Glomerular visceral epithelial cell (primary cell): ENCODE data around the gene PDE3B.
"Not testable (repeated sequence)": the region's sequence is repeated elsewhere in the genome, so short reads cannot be mapped to it uniquely, and the experiment has no call there.

Experiments used
- DNase-seq: peaks from one replicate; pipeline ENCODE4 v3.0.0-alpha.2; 2016; ENCODE audit errors: extremely low spot score

PDE3B gene

DNA sequence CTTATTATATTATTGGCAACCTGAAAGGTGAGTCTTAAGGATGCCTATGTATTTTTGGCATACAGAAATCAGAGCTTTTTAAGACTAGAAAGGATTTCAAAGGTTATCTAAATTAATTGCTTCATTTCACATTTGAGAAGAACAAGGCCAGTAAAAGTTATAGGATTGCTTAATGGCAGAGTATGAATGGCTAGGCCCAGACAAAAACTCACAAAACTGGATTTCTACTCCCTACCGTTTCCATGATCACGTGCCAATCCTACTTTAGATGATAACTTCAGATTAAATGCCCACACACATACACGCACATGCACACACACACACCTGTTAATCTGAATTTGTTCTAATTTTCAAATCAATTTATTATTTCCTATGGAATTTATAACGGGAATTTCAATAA, 1.8 kb upstream of the PDE3B start:
- no peak for DNase-seq

DNA sequence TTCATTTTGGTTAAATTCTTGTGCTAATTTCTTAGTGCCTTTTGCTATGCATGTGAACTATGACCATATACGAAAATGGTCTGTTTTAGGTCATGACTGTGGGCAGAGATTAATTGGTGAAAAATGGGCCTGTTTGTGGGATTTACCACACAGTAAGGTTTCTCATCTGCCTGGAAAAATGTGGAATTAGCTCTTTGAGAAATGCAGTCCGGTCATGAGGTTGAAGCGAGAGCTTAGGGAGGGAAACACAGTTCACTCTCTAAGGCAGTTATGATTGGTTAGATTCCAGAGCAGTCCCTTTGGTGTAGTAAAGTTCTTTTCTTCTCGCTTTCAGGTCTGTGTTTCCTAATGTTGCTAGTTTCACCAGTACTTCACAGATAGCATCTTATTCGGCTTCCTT, 1.2 kb upstream of the PDE3B start:
- DNase-seq: no peak

DNA sequence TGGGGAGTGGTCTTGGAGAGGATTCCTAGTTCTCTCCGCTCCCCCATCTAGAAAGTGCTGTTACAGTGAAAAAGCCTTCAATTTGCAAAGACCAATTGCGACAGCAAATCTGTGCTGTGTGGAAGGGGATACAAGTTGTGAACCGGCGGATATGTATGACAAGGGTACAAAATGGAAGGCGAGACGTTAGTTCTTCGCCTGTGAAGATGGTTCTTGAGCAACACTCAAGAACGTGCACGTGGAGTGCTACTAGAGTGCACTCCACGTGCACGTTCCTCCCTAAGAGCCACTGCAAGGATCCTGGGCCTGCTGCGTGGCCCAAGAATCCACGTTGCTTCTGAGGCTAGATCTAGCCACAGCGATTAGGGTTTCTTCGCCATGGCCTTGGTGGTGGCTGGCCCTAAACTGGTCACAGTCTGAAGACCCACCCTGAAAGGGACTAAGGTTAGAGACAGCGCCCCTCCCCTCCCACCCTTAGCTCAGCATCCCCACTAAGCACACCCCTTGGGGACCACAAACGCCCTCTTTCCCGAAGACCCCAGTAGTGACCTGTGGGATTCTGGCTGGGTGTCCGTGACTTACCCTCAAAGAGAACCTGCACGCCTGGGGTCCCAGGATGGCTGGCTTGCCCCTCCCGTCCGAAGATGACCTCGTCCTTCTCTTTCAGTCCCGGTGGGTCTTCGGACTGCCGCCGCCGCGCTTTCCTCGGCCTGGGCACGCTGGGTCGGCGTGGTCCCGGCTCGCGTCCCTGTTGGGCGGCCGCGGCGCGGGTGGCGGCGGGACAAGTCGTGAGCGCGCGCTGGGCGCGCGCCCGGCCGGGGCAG, 519 bp upstream of the PDE3B start:
- DNase-seq: no peak

DNA sequence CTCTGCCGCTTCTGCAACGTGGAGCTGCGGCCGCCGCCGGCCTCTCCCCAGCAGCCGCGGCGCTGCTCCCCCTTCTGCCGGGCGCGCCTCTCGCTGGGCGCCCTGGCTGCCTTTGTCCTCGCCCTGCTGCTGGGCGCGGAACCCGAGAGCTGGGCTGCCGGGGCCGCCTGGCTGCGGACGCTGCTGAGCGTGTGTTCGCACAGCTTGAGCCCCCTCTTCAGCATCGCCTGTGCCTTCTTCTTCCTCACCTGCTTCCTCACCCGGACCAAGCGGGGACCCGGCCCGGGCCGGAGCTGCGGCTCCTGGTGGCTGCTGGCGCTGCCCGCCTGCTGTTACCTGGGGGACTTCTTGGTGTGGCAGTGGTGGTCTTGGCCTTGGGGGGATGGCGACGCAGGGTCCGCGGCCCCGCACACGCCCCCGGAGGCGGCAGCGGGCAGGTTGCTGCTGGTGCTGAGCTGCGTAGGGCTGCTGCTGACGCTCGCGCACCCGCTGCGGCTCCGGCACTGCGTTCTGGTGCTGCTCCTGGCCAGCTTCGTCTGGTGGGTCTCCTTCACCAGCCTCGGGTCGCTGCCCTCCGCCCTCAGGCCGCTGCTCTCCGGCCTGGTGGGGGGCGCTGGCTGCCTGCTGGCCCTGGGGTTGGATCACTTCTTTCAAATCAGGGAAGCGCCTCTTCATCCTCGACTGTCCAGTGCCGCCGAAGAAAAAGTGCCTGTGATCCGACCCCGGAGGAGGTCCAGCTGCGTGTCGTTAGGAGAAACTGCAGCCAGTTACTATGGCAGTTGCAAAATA, 816 bp downstream of the PDE3B start:
- peak; percentile 24 for DNase-seq

DNA sequence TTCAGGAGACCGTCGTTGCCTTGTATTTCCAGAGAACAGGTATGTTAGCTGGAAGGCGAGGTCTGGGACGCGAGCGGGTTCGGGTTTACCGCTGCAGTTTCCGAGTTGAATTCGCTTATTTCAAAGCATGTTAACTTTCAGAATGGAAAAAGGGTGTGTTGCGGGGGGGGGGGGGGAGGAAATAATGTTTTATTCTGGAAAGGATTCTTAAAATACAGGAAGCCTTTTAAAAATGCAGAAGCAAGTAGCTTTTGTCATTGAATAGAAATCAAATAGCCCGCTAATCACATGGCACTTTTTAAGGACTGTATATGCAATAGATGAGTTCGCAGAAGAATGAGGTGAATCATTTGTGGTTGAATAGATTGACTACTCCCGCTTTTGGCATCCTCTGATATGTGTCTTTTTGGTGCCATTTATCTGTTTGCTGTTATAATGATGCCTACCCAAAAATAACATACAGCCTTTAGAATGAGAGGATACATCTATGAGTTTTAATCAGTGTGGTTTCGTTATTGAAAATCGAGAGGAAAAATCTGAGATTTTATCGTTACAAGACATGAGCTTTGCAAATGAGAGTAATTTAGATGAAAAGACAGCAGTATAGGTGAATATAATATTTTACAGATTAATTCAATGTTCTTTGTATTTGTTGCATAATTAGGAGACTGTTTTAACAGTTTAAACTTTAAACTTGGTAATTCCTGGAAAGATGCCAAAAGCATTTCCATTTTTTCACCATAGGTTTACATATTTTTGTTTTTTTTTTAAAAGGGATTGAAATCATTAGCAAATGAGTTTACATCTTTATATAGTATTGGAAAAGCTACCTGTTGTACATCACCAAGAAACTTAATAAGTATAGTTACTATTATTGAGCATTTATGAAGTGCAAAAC, 1.7 kb downstream of the PDE3B start:
- no peak for DNase-seq

DNA sequence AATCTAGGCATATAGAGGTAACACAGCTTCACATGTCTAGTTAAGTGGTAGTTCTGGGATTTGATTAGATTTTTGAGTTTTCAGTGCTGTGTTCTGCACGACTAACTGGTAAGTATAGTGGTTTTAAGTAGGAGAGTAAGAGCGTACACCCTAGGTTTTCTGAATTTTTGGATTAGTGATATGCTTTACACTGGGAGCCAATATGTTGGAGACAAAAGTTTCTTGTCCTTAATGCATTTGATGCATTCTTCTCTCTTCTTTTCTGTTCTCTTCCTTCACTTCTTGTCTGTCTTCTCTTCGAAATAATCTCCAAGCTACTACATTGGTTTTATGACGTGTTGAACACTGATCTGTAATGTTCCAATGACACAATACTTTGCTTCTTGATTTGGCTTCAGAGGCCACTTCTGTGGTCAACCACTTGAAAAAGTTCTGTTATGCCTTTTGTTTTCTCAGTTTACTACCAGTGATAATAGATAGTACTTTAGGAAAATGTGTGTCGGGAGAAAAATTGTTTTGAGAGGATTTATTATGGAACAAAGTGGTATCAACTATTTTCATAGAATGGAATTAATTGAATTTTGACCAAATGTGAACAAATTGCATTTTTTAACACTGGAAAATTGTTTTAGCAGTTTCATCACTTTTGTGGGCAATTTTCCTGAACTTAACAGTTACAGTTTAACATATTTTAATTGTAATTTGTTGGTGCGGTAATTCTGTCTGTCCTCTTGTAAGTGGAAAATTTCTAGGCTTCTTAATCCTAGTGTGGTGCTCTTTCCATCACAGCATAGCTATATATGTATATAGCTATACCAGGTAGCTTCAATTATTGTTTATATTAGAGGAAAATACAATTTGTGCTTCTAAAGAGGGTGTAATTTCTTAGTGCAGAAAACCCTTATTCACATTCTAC, 2.6 kb downstream of the PDE3B start:
- no peak for DNase-seq

DNA sequence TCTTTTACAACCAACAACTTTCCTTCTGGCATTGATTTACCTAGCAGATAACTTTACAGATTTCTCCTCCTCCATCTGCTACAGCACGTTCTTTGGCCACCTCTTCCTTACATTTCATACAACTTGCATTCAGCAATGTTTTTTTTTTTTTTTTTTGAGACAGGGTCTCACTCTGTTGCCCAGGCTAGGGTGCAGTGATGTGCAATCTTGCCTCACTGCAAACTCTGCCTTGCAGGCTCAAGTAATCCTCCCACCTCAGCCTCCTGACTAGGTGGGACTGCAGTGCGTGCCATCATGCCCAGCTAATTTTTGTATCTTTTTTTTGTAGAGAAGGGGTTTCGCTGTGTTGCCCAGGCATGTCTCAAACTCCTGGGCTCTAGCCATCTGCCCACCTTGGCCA, 6.5 kb downstream of the PDE3B start:
- DNase-seq: no peak

DNA sequence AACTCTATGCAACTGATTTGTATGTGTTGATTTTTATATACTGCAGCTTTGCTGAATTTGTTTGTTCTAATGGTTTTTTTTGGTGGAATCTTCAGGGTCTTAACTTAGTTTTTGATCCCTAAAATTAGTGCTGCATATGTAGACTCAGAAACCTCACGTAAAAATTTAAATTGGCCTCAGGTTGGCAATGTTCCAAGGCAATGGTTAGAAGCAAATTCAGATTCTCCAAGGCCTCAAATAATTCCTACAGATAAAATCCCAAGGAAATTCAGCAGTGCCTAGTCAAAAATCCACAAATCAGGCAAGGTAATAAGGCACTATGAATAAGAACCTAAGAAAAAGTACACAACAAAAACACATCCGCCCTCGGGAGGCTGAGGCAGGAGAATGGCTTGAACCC, 9.5 kb downstream of the PDE3B start:
- DNase-seq: no peak

DNA sequence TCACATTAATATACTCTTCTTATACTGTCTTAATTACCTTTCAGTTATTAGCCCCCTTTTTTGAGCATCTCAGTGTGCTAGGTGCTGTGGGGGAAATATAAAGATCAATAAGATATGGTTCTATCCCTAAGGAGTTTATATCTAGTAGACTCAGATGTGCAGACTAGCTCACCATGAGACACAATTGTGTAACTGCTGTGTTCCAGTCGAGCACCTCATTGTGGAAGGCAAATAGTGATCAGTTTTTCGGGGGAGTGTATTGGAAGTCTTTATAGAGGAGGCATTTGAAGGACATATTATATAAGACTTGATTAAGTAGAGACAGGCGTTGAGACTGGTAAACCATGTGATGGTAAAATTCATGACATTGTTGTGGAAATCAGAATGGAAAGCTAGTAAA, 11.8 kb downstream of the PDE3B start:
- no peak for DNase-seq

DNA sequence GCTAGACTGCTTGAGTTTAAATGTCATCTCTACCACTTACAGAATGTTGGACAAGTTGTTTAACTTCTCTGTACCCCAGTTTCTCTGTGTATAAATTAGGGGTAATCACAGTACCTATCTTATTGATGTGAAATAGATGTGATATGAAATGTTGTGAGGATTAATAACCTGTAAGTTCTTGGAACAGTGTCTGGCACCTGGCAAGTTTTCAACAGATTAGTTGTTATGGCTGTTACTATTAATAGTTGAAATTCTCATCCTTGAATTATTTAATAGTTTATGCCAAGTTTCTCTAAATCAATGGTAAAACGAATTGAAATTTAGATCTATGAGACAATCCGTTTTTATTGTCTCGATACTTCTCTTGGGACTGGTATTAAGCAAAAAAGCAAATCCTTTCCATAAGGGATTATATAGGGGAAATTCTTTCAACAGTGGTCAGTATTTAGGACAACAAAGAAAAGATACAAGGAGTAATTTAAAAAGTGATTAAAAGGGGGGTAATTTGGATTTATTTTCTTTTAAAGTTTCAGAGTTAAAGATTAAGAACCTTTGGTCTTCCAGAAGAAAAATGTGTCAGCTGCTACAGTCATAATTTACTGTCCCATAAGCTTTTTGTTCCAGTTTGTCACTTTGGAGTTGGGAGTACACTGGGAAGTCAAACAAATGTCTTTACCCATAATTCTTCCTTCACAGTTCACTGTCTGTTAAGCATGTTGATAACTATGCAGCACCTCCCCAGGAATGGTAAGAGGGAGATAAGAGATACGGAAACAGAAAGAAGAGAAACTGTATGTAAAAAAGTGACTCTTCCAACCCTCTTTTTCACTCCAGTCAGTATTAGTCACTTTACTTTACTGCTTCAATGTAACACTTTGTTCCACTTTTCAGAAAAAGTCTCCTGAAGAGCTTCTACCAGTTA, 13.2 kb downstream of the PDE3B start:
- DNase-seq: no peak

DNA sequence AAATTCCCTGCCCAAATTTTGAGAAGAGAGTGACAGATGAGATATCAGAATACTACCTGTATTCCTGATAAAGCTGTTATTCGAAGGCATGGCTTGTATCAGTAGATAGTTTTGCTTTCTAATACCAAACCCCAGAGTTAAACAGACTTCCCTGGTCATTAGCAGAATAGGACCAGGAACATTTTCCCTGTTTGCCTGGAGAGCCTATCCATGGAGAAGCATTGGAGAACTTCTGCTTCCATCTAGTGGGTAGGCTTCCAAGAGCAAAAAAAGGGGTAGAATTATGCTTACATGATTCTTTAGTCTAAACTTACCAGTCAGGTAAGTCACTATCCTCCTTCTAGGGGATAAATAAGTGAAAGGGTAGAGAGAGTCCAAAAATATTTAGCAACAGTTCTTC, 14.2 kb downstream of the PDE3B start:
- DNase-seq: no peak

DNA sequence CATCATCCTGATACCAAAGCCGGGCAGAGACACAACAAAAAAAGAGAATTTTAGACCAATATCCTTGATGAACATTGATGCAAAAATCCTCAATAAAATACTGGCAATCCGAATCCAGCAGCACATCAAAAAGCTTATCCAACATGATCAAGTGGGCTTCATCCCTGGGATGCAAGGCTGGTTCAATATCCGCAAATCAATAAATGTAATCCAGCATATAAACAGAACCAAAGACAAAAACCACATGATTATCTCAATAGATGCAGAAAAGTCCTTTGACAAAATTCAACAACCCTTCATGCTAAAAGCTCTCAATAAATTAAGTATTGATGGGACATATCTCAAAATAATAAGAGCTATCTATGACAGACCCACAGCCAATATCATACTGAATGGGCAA, 21.3 kb downstream of the PDE3B start:
- DNase-seq: not testable (repeated sequence)

DNA sequence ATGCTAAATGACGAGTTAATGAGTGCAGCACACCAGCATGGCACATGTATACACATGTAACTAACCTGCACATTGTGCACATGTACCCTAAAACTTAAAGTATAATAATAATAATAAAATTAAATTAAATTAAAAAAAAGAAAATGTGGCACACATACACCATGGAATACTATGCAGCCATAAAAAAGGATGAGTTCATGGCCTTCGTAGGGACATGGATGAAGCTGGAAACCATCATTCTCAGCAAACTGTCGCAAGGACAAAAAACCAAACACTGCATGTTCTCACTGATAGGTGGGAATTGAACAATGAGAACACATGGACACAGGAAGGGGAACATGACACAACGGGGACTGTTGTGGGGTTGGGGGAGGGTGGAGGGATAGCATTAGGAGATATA, 23.7 kb downstream of the PDE3B start:
- not testable (repeated sequence) for DNase-seq

DNA sequence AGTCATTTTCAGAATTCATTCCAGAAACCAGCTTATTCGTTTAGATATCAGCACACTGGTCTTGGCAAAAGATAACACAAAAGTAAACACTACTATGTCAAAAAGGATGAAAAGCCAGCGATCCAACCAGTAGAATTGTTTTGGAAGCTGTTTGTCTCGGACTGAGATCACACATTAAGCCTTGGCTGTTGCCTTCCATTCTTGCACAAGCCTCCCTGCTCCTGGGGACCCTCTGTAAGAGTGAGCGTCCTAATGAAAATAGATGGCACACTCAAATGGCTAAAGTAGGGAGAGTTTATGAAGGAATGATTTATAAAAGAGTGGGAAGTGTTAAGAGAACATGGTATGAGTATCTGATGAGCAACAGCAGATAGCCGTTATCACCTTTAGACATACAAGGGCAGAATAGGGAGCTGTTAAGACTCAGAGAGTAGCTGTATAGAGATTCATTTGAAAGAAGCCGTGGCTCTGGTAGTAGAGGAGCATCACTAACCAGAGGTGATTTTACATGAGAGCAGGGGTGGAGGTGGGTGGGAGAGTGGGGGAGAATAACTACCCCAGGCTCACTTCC, 25.2 kb downstream of the PDE3B start:
- DNase-seq: no peak

DNA sequence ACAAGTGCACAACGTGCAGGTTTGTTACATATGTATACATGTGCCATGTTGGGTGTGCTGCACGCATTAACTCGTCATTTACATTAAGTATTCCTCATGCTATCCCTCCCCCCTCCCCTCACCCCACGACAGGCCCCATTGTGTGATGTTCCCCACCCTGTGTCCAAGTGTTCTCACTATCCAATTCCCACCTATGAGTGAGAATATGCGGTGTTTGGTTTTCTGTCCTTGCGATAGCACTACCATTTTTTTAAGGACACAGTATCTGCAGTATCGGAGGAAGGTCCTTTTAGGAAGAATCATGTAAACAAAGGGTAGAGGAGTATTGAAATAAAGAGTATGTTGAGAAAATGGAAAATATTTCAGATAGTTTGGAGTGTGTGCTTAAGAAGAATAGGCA, 25.9 kb downstream of the PDE3B start:
- DNase-seq: no peak

DNA sequence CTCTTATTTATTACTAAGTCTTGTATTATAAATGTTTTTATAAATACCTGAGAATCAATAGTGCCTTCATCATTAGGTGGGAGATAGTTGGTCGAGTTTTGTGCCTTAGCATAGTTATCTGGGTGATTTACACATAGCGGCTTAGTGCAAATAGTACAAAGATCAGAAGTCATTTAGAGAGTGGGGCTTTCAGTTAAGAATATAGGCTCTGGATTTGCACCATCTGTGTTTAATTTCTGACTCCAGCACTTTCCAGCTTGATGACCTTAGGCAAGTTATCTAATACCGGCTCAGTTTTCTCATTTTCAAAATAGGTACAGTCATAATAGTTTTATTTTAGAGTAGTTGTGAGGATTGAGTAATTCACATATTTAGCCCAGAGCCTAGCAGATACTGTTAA, 26.4 kb downstream of the PDE3B start:
- DNase-seq: no peak

DNA sequence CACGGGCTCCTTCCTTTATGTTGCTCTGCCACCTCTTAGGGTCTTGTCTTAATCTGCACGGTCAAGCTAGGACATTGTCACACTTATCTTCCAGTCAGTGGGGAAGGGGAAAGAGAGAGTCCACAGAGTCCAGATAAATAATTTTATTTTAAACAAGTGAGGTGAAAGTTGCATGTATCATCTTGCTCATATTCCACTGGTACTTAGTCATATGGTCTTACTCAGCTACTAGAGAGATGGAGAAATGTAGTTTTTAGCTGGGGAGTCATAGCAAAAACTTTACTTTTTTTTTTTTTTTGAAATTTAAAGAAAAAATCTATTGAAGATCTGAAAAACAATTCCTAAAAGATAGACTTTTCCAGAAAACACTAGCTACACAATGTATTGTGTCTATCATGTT, 29.0 kb downstream of the PDE3B start:
- DNase-seq: no peak

DNA sequence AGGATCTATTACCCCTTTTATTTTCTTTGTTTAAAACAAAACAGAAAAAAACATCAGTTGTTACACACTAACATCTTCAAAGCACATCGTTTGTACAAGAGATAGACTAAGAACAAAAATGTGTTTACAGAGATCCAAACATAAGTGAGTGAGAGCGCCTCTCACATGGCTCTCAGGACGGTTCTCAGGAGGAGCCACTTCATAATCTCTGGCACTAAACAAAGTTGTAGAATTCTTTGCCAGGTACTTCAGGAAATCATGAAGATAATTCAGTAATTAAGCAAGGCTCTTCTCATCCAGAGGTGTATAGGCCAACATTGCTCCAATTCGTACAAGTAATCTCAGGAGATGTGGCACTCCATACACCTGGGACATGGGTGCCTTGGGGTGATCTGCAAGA, 29.8 kb downstream of the PDE3B start:
- no peak for DNase-seq

DNA sequence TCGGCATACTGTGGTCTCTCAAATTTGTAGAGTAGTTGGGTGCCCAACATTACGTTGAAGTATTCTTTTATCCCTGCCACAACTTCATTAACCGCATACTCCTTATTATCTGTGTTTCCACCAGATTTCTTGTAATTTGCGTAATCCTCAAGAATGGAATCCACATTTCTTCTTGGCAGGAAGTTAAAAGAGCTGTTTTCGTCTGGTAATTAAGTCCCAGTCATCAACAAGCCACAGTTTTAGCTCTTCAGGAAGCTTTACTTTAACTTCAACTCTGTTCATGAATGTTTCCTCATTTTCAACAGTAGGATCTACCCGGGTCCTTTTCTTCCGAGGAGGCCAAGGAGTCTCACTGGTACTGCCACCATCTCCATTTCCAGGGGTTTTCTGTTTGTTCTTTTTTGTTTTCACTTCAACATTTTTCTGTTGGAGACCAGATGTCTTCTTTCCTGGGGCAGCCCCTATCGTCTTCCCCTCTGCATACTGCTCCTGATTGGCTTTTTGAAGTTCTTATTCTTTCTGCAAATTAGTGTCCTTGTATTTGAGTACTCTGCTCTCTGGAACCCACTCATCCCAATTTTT, 30.3 kb downstream of the PDE3B start:
- no peak for DNase-seq
